ENCODE results near the gene SLC25A25. TPM values are rescaled to one million over a fixed set of nuclear protein-coding genes. Genes with fewer than 3 reads are reported as not detected.

SLC25A25 gene
- total RNA-seq, 4 donors from 2014 or later, result 21.9 to 42.0 (median 30.8) TPM

DNA sequence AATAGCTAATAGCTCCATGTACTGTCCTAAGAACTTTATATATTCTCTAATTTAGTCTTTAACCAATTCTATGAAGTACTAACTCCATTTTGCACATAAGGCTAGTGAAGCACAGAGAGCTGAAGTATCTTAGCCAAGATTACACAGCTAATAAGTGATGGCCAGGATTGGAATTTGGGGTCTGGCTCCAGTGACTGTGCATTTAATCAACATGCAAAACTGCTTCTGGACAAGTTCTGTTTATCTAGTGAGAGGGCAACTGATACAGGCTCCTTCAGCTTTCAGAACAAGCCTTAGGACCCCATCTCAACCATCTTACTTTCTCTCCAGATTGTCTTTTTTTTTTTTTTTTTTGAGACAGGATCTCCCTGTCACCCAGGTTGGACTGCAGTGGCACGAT lies 21.3 kb downstream of the SLC25A25 start:
- WGBS, 2 donors, result 57 to 63% methylated on average over 1 of the region's 1 CpG
- Histone ChIP-seq H3K36me3 (no peaks in the 10 kb centered on the region), H3K4me3 (replicated peaks in 1 of 3) (no peak overlapping the region), H3K4me1 (peaks cover 28 to 62% of the 10 kb centered on the region in 2 donors), H3K9me3 (no peaks in the 10 kb centered on the region), H3K27me3 (no peaks in the 10 kb centered on the region), H3K27ac (peak overlapping the region in 2 of 3 donors; percentile 5 to 43)
- intact Hi-C loops (cut with DNase I), result no loop called here
- no peak for TF ChIP-seq POLR2A (IDR thresholded peaks at IDR 0.05)
- TF ChIP-seq, protein P1, sequence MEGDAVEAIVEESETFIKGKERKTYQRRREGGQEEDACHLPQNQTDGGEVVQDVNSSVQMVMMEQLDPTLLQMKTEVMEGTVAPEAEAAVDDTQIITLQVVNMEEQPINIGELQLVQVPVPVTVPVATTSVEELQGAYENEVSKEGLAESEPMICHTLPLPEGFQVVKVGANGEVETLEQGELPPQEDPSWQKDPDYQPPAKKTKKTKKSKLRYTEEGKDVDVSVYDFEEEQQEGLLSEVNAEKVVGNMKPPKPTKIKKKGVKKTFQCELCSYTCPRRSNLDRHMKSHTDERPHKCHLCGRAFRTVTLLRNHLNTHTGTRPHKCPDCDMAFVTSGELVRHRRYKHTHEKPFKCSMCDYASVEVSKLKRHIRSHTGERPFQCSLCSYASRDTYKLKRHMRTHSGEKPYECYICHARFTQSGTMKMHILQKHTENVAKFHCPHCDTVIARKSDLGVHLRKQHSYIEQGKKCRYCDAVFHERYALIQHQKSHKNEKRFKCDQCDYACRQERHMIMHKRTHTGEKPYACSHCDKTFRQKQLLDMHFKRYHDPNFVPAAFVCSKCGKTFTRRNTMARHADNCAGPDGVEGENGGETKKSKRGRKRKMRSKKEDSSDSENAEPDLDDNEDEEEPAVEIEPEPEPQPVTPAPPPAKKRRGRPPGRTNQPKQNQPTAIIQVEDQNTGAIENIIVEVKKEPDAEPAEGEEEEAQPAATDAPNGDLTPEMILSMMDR (IDR thresholded peaks at IDR 0.05), result no peak
- DNase-seq, result no peak

DNA sequence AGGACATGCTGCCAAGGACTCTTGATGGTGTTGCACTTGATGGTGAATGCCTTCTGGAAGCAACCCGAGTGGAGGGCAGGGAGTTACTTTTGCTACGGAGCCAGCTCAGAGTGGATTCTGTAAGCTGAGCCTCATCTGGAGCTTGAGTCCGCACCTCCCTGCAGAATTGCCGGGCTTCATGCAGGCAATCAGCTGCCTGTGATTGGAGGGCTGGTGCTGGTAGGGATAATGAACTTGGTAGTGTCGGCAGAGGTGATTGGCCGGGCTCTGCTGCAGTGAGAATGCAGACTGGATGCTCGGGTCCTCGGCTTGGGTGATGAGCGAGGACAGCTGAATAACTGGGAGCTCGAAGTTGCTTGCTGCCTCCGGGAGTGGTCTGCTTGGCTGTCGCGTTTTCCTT lies 23.1 kb downstream of the SLC25A25 start:
- no peaks in the 10 kb centered on the region for H3K9me3 ChIP-seq
- peak; percentile 65 to 74 for DNase-seq
- peaks cover 31 to 78% of the 10 kb centered on the region in 2 donors for H3K4me1 ChIP-seq
- intact Hi-C loops (cut with DNase I), result no loop called here
- WGBS, 2 donors, result 35% methylated on average over 12 to 13 of the region's 13 CpGs
- no peaks in the 10 kb centered on the region for H3K36me3 ChIP-seq
- no peaks in the 10 kb centered on the region for H3K27me3 ChIP-seq
- no peak overlapping the region for H3K4me3 ChIP-seq (replicated peaks in 1 of 3)
- H3K27ac ChIP-seq, result peak overlapping the region in 2 of 3 donors; percentile 69 to 100
- TF ChIP-seq, protein P1 (IDR thresholded peaks at IDR 0.05), result no peak
- TF ChIP-seq POLR2A (IDR thresholded peaks at IDR 0.05), result no peak

DNA sequence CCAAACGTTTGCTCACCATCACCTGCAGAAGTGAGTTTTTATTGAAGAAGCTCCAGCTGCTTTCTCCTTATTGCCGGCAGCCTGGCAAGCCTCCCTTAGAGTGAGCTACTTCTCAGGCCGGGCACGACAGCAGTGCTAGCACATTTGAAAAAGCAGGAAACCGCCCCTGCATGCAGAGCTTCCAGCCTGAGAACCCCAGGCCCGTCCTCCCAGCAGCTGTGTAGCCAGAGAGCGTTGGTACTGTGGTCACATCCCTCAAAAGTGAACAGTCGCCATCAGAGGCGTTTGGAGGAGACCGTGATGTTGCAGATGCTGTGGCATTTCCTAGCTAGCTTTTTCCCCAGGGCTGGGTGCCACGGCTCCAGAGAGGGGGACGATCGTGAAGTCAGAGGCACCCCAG lies 23.5 kb downstream of the SLC25A25 start:
- Histone ChIP-seq H3K4me1 (peaks cover 31 to 82% of the 10 kb centered on the region in 2 donors), H3K27ac (peak overlapping the region in 2 of 3 donors; percentile 69 to 100), H3K9me3 (no peaks in the 10 kb centered on the region), H3K4me3 (replicated peaks in 1 of 3) (no peak overlapping the region), H3K27me3 (no peaks in the 10 kb centered on the region), H3K36me3 (no peaks in the 10 kb centered on the region)
- TF ChIP-seq, protein P1 (IDR thresholded peaks at IDR 0.05), result no peak
- no peak for TF ChIP-seq POLR2A (IDR thresholded peaks at IDR 0.05)
- 67 to 69% methylated on average over 11 to 12 of the region's 13 CpGs for WGBS, 2 donors
- intact Hi-C loops (cut with DNase I), result no loop called here
- DNase-seq, result no peak

DNA sequence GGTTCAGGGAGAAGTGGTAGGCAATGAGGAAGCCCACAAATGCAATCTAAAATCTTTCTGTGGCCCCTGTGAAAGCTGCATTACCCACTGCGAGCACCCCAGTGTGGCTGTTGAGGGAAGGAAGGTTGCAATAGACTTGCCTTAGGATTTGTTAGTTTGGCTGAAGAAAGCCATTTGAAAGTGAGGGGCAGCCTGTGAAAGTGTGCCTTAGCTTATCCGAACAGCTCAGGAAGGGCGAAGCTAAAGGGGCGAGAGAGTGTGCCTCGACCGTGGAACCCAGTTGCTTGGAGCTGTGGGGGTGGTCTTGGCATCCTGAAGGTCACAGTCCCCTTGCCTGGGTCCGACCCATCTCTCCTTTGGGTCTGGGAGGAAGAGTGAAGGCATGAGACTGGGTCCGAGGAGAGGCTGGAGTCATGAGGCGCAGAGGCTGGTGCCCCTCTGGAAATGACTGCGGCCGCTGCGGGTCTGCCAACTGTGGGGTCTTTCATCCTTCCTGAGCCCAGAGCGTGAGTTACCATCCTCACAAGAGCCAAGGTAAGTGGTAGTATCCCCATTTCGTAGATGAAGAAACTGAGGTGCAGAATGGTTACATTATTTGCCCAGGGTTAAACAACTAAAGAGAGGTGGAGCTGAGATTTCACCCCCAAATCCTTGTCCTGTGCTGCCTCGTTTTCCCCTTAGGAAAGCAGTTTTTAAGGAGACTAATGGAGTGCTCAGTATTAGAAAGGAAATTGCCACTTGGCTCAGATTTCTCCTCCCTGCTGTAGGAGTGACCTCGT lies 24.4 kb downstream of the SLC25A25 start:
- H3K36me3 ChIP-seq, result no peaks in the 10 kb centered on the region
- H3K27me3 ChIP-seq, result no peaks in the 10 kb centered on the region
- no peaks in the 10 kb centered on the region for H3K9me3 ChIP-seq
- H3K4me1 ChIP-seq, result peaks cover 35 to 84% of the 10 kb centered on the region in 2 donors
- WGBS, 2 donors, result 82 to 83% methylated on average over 16 of the region's 16 CpGs
- TF ChIP-seq, protein P1 (IDR thresholded peaks at IDR 0.05), result no peak
- TF ChIP-seq POLR2A (IDR thresholded peaks at IDR 0.05), result no peak
- DNase-seq, result no peak
- intact Hi-C loops (cut with DNase I), result no loop called here
- peak overlapping the region in 2 of 3 donors; percentile 99 to 100 for H3K27ac ChIP-seq
- no peak overlapping the region for H3K4me3 ChIP-seq (replicated peaks in 1 of 3)

DNA sequence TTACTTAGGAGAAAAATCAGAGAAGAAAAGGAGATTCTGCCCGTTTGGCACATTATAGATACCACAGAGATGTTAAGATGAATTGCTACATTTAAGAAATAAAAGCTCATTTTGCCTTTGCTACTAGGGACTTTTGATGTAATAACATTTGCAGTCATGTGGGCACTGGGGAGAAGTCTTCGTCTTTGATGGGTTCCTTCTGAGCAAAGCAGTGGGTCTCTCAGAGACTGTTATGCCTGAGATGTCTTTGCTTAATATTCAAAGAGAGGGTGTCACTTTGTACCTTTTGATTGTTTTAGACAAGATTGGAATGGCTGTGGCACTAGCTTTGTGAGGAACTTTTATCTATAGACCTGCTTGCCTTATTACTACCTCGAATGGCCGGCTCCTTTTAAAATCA lies 25.0 kb downstream of the SLC25A25 start:
- Histone ChIP-seq H3K27me3 (no peaks in the 10 kb centered on the region), H3K4me1 (peaks cover 41 to 89% of the 10 kb centered on the region in 2 donors), H3K27ac (peak overlapping the region; percentile 89 to 100 (median 99)), H3K4me3 (replicated peaks in 1 of 3) (no peak overlapping the region), H3K9me3 (no peaks in the 10 kb centered on the region), H3K36me3 (no peaks in the 10 kb centered on the region)
- intact Hi-C loops (cut with DNase I), result no loop called here
- no peak for DNase-seq
- WGBS, 2 donors, result 68 to 70% methylated on average over 4 of the region's 4 CpGs
- no peak for TF ChIP-seq POLR2A (IDR thresholded peaks at IDR 0.05)
- TF ChIP-seq, protein P1 (IDR thresholded peaks at IDR 0.05), result no peak
